ENCODE data around the gene SST.
A peak's percentile ranks its signal among the peaks of the same experiment; 100 is the strongest.

SST gene

DNA sequence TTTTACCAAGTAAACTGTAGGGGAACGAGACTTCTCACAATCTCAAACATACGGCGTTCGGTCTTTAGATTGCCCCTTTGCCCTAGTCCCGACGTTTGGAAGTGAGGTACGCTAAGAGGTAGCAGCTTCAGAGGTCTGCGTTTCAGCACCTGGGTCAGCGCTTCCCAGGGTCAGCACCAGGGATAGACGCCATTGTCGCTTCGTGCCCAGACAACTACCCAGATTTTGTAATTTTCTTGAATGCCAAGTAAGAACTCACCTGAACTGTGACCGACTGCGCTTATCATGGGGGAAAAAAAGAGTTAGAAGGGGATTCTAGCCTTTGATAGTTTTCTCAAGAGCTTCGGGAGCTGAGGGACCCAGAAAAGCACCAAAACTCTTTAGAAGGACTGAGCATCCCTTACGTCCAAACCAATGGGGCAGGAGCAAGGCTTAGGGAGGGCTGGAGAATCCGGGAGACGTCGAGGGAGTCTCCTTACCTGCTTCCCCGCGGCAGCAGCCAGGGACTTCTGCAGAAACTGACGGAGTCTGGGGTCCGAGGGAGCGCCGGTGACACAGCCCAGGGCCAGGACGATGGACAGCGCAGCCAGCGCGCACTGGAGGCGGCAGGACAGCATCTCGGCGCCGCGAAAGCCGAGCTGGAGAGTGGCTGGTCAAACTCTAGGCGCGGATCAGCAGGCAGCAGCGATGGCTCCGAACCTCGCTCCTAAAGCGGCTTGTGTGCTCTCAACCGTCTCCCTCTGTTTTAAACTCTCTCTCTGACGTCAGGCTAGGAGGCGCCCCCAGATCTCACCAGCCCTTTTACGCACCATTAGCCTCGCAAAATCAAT, at the start of gene SST:
Gene SST, minus strand, starts transcription at position 720 of the 830 bp plus-strand sequence. Its CDS starts 103 bp downstream, at position 617.
- DNase-seq (ENCODE audit: low spot score) = peak; percentile 23

GRCh38 chr3:187719628-187720336, 49.6 kb upstream of the SST start:
- DNase-seq (ENCODE audit: low spot score) = no peak

GRCh38 chr3:187718802-187719201, 48.6 kb upstream of the SST start:
- DNase-seq (ENCODE audit: low spot score) = no peak

DNA sequence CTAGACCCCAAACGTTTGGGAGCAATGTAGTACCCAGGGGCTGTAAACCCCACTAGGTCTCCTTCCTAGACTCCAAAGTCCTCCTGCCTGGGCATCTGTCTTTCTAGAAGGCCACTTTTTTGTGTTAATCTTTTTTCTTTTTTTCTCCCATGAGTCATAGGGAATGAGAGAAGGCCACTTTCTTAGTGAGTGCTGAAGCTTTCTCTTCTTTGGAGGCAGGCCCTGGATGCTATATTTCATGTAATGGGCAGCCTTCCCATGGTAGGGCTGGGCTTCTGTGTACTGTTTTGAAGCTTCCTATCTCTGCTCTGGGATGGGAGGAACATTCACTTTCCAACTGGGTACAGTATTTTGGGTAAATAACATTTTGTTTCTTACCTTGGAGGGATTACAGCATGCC, 47.4 kb upstream of the SST start:
- DNase-seq (ENCODE audit: low spot score) = no peak

GRCh38 chr3:187714404-187714979, 44.3 kb upstream of the SST start:
- DNase-seq (ENCODE audit: low spot score) = peak; percentile 80

GRCh38 chr3:187713504-187713903, 43.3 kb upstream of the SST start:
- DNase-seq (ENCODE audit: low spot score) = peak; percentile 25

DNA sequence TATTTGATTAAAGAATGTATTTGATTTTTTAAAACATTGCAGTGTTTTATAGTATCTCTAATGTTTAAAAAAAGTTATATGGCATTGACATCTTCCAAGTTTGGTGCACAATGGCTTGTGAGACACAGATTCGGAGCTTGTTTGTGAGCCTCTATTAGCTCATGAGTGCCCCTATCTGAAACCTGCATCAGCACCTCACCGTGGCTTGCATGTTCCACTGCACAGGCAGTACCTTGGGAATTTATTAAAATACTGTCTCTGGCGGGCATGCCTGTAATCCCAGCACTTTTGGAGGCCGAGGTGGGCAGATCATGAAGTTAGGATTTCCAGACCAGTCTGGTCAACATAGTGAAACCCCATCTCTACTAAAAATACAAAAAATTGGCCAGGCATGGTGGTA, 39.0 kb upstream of the SST start:
- no peak for DNase-seq (ENCODE audit: low spot score)

GRCh38 chr3:187708696-187709095, 38.5 kb upstream of the SST start:
- DNase-seq (ENCODE audit: low spot score) = no peak

GRCh38 chr3:187706971-187707370, 36.8 kb upstream of the SST start:
- DNase-seq (ENCODE audit: low spot score) = no peak

DNA sequence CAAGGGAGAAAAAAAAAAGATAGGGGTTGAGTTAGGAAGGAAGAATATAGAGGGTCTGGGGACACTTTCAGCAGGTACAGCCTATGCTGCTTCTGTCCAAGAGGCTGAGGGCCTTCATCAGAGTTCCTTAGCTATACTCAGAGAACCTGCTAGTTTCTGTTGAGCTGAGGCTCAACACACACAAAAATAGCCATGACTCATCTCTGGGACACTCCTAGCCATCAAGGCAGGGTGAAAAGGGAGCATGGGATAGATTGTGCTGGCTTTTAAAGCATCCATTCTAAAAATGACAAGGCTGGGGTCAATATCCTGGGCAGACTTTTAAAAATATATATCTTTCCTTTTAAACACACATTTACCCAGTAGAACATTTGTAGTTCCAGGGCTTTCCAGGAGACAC, 35.0 kb upstream of the SST start:
- no peak for DNase-seq (ENCODE audit: low spot score)

DNA sequence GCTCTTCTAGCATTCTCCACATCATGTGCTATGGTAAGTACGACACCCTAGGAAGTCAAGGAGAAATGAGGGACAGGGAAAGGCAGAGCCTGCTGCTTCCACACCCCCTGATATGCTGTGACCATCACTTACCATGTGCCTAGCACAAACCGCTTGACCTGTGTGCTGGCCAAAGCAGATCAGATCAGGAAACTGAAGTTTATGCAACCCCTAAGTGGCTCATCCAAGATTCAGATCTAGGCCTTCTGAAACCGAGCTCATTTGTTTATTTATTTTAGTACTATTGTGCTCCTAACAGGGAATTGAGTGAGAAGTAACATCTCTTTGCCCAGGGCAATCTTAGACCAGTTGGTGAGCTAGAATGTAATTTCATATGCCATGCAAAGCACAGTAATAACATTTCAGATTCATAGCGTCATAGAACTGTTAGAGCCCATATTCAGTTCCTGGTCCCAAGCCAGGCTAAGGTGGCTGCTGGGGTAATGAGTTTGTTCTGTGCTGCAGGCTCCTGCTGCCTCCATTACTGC, 32.4 kb upstream of the SST start, which contains the start of gene RTP2:
Gene RTP2, minus strand, starts transcription at position 51 of the 527 bp plus-strand sequence. CDS start 429 bp downstream, outside the sequence.
- DNase-seq (ENCODE audit: low spot score) = no peak

- no peak for DNase-seq (ENCODE audit: low spot score)
Observed at GRCh38 chr3:187700249-187700648, 30.1 kb upstream of the SST start.

GRCh38 chr3:187698499-187699399, 28.6 kb upstream of the SST start:
- no peak for DNase-seq (ENCODE audit: low spot score)

DNA sequence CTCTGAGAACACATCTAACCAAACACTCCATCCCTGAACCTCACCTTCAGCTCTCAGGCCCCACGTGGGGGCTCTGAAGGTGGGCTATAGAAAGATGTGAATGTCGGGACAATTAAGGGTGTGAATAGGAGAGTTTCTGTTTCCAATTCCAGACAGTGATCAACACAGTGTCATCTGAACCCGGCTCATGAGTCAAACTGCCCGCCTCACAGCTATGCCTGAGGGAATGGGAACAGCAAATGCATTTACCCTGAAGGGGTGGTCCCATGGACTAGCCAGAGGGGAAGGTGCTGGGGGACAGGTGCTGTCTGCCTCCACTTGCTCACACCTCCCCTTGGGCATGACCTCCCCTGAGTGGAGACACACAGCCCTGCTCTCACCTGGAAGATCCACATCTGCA, 25.8 kb upstream of the SST start:
- no peak for DNase-seq (ENCODE audit: low spot score)

GRCh38 chr3:187695449-187695848, 25.3 kb upstream of the SST start:
- DNase-seq (ENCODE audit: low spot score) = no peak

- DNase-seq (ENCODE audit: low spot score) = no peak
Observed at GRCh38 chr3:187694801-187695200, 24.6 kb upstream of the SST start.

GRCh38 chr3:187693431-187693830, 23.2 kb upstream of the SST start:
- DNase-seq (ENCODE audit: low spot score) = no peak

DNA sequence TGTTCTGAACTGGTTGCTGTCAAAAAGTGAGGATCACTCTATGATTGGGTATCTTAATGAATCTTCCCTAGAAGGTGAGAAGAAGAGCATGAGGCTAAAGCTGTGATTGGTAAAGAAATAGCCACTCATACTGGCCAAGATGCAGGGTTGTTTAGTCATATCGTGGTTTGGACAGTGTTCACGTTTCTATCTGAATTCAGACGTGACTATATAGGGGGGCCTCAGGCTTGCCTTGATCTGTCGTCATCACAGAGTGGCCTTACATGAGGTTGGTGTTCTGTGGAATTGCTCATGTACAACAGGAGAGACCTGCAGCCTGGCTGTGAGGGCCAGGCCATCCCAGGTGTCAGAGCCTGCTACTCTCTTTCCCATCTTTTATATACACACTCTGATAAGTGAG, 19.8 kb upstream of the SST start:
- DNase-seq (ENCODE audit: low spot score) = no peak

DNA sequence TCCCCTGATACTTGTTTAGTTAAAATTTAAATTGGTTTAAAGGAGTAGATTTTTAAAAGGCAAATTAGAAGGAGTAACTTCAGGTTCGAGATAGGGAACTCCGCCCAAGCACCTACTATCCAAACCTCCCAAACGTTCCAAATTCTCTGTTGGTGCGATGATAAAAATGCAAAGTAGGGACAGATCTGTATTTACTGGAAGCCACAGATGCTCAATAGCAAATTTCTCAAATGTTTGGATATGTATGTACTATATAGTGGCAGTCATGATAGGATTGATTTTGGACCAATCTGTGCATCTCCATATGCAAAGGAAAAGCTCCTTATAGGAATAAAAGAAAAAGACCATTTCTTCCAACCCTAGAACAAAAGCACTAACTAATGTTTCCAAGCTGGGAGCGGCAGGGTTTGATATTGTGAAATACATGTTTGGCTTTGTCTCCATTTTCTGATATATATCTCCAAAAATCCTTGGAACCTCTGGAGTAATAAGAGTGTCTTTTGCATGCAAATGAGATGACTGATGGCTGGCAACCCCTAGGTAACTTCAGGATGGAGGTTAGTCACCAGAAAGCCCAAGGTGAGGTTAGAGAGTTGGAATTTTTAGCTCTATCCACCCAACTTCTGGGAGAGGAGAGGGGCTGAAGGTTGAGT, 16.6 kb upstream of the SST start:
- no peak for DNase-seq (ENCODE audit: low spot score)

DNA sequence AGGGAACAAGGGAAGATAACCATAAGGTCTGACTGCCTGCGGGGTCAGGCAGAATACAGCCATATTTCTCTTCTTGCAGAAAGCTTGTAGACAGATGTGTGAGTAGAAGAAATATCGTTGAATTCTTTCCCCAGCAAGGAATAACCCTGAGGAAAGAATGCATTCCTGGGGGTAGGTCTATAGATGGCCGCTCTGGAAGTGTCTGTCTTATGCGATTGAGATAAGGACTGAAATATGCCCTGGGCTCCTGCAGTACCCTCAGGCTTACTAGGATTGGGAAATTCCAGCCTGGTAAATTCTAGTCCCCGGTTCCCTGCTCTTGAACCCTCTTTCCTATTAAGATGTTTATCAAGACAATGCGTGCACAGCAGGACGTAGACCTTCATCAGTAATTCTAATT, 15.8 kb upstream of the SST start:
- no peak for DNase-seq (ENCODE audit: low spot score)

DNA sequence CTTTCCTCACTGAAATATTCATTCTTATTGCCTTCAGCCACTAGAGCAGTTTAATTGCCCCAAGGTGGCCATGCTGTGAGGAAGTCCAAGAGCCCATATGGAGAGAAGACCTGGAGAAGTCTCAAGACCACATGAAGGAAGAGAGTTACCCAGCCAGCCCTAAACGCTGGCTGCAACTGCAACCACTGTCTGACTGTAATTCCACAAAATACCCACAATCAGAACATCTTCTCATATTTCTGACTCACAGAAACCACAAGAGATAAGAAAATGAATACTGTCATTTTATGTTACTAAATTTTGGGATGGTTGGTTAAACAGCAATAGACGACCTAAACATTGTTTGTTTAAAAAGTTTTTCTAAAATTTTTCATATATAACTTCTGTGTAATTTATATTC, 14.7 kb upstream of the SST start:
- peak; percentile 25 for DNase-seq (ENCODE audit: low spot score)

Measured in activated CD4-positive, alpha-beta T cell treated with anti-CD3 and anti-CD28 coated beads, Interleukin-2, Interleukin-4, amounts not matched to agents 100 ng/mL and 50 ng/mL, durations not matched to agents 16 hours and 8 hours (primary cell).